Measurements from ENCODE around the gene RPL10L.

The RPL10L gene
- total RNA-seq: 0 reads per million in 3 donors

- DNase-seq: no peak
These were observed at the start of gene RPL10L for GRCh38 chr14:46651526-46652144. Gene RPL10L, minus strand, starts transcription at chr14:46651781. Its CDS starts 45 bp downstream, at chr14:46651736.

GRCh38 chr14:46691819-46692218 lies 40.2 kb upstream of the RPL10L start:
- no peak overlapping the region for H3K27ac ChIP-seq (ENCODE audit: insufficient read depth, low read length, poor library complexity, severe bottlenecking)
- no peaks in the 10 kb centered on the region for H3K4me1 ChIP-seq (ENCODE audit: control insufficient read depth, insufficient read depth, low read length, poor library complexity, severe bottlenecking)
- H3K9me3 ChIP-seq (ENCODE audit: control insufficient read depth, low read length): no peaks in the 10 kb centered on the region
- H3K36me3 ChIP-seq (ENCODE audit: control insufficient read depth, insufficient read depth, low read length): no peaks in the 10 kb centered on the region
- H3K27me3 ChIP-seq (replicated peaks; ENCODE audit: control insufficient read depth, insufficient read depth, low read length, poor library complexity, severe bottlenecking): no peaks in the 10 kb centered on the region
- no peak overlapping the region for H3K4me3 ChIP-seq (ENCODE audit: insufficient read depth, low read depth, low read length, poor library complexity, severe bottlenecking)
- DNase-seq: no peak

More at GRCh38 chr14:46651526-46652144, at the start of gene RPL10L:
- H3K4me1 ChIP-seq (ENCODE audit: control insufficient read depth, insufficient read depth, low read length, poor library complexity, severe bottlenecking): no peaks in the 10 kb centered on the region
- H3K9me3 ChIP-seq (ENCODE audit: control insufficient read depth, low read length): peaks cover 4% of the 10 kb centered on the region
- H3K4me3 ChIP-seq (ENCODE audit: insufficient read depth, low read depth, low read length, poor library complexity, severe bottlenecking): no peak within 1 kb of the TSS
- H3K27ac ChIP-seq (ENCODE audit: insufficient read depth, low read length, poor library complexity, severe bottlenecking): no peak within 1 kb of the TSS
- H3K36me3 ChIP-seq (ENCODE audit: control insufficient read depth, insufficient read depth, low read length): no peaks in the 10 kb centered on the region
- H3K27me3 ChIP-seq (replicated peaks; ENCODE audit: control insufficient read depth, insufficient read depth, low read length, poor library complexity, severe bottlenecking): no peaks in the 10 kb centered on the region

- Histone ChIP-seq H3K9me3 (ENCODE audit: control insufficient read depth, low read length) (no peaks in the 10 kb centered on the region), H3K27ac (ENCODE audit: insufficient read depth, low read length, poor library complexity, severe bottlenecking) (no peak overlapping the region), H3K4me3 (ENCODE audit: insufficient read depth, low read depth, low read length, poor library complexity, severe bottlenecking) (no peak overlapping the region), H3K4me1 (ENCODE audit: control insufficient read depth, insufficient read depth, low read length, poor library complexity, severe bottlenecking) (no peaks in the 10 kb centered on the region), H3K27me3 (replicated peaks; ENCODE audit: control insufficient read depth, insufficient read depth, low read length, poor library complexity, severe bottlenecking) (no peaks in the 10 kb centered on the region), H3K36me3 (ENCODE audit: control insufficient read depth, insufficient read depth, low read length) (no peaks in the 10 kb centered on the region)
- no peak for DNase-seq
These were observed 35.1 kb upstream of the RPL10L start for GRCh38 chr14:46686652-46687051.

- H3K4me3 ChIP-seq (ENCODE audit: insufficient read depth, low read depth, low read length, poor library complexity, severe bottlenecking): no peak overlapping the region
- DNase-seq: no peak
- no peak overlapping the region for H3K27ac ChIP-seq (ENCODE audit: insufficient read depth, low read length, poor library complexity, severe bottlenecking)
- no peaks in the 10 kb centered on the region for H3K4me1 ChIP-seq (ENCODE audit: control insufficient read depth, insufficient read depth, low read length, poor library complexity, severe bottlenecking)
- no peaks in the 10 kb centered on the region for H3K27me3 ChIP-seq (replicated peaks; ENCODE audit: control insufficient read depth, insufficient read depth, low read length, poor library complexity, severe bottlenecking)
- no peaks in the 10 kb centered on the region for H3K9me3 ChIP-seq (ENCODE audit: control insufficient read depth, low read length)
- H3K36me3 ChIP-seq (ENCODE audit: control insufficient read depth, insufficient read depth, low read length): no peaks in the 10 kb centered on the region
These were observed 20.5 kb upstream of the RPL10L start for GRCh38 chr14:46672128-46672527.

GRCh38 chr14:46663382-46663781 lies 11.8 kb upstream of the RPL10L start:
- H3K4me3 ChIP-seq (ENCODE audit: insufficient read depth, low read depth, low read length, poor library complexity, severe bottlenecking): no peak overlapping the region
- H3K9me3 ChIP-seq (ENCODE audit: control insufficient read depth, low read length): no peaks in the 10 kb centered on the region
- H3K27ac ChIP-seq (ENCODE audit: insufficient read depth, low read length, poor library complexity, severe bottlenecking): no peak overlapping the region

GRCh38 chr14:46661728-46662127 lies 10.1 kb upstream of the RPL10L start:
- H3K4me3 ChIP-seq (ENCODE audit: insufficient read depth, low read depth, low read length, poor library complexity, severe bottlenecking): no peak overlapping the region
- no peaks in the 10 kb centered on the region for H3K27me3 ChIP-seq (replicated peaks; ENCODE audit: control insufficient read depth, insufficient read depth, low read length, poor library complexity, severe bottlenecking)
- no peak for DNase-seq
- H3K4me1 ChIP-seq (ENCODE audit: control insufficient read depth, insufficient read depth, low read length, poor library complexity, severe bottlenecking): no peaks in the 10 kb centered on the region
- H3K9me3 ChIP-seq (ENCODE audit: control insufficient read depth, low read length): no peaks in the 10 kb centered on the region
- no peaks in the 10 kb centered on the region for H3K36me3 ChIP-seq (ENCODE audit: control insufficient read depth, insufficient read depth, low read length)
- no peak overlapping the region for H3K27ac ChIP-seq (ENCODE audit: insufficient read depth, low read length, poor library complexity, severe bottlenecking)

More at GRCh38 chr14:46663382-46663781, 11.8 kb upstream of the RPL10L start:
- no peaks in the 10 kb centered on the region for H3K4me1 ChIP-seq (ENCODE audit: control insufficient read depth, insufficient read depth, low read length, poor library complexity, severe bottlenecking)
- no peaks in the 10 kb centered on the region for H3K27me3 ChIP-seq (replicated peaks; ENCODE audit: control insufficient read depth, insufficient read depth, low read length, poor library complexity, severe bottlenecking)
- DNase-seq: no peak
- H3K36me3 ChIP-seq (ENCODE audit: control insufficient read depth, insufficient read depth, low read length): no peaks in the 10 kb centered on the region

GRCh38 chr14:46653031-46653755 lies 1.6 kb upstream of the RPL10L start:
- DNase-seq: no peak
- no peaks in the 10 kb centered on the region for H3K36me3 ChIP-seq (ENCODE audit: control insufficient read depth, insufficient read depth, low read length)
- no peaks in the 10 kb centered on the region for H3K27me3 ChIP-seq (replicated peaks; ENCODE audit: control insufficient read depth, insufficient read depth, low read length, poor library complexity, severe bottlenecking)
- no peaks in the 10 kb centered on the region for H3K4me1 ChIP-seq (ENCODE audit: control insufficient read depth, insufficient read depth, low read length, poor library complexity, severe bottlenecking)
- no peak overlapping the region for H3K4me3 ChIP-seq (ENCODE audit: insufficient read depth, low read depth, low read length, poor library complexity, severe bottlenecking)
- H3K27ac ChIP-seq (ENCODE audit: insufficient read depth, low read length, poor library complexity, severe bottlenecking): no peak overlapping the region
- H3K9me3 ChIP-seq (ENCODE audit: control insufficient read depth, low read length): peaks cover 4% of the 10 kb centered on the region

GRCh38 chr14:46646796-46647195 lies 4.8 kb downstream of the RPL10L start:
- Histone ChIP-seq H3K27ac (ENCODE audit: insufficient read depth, low read length, poor library complexity, severe bottlenecking) (no peak overlapping the region), H3K9me3 (ENCODE audit: control insufficient read depth, low read length) (no peaks in the 10 kb centered on the region), H3K36me3 (ENCODE audit: control insufficient read depth, insufficient read depth, low read length) (no peaks in the 10 kb centered on the region), H3K4me3 (ENCODE audit: insufficient read depth, low read depth, low read length, poor library complexity, severe bottlenecking) (no peak overlapping the region), H3K4me1 (ENCODE audit: control insufficient read depth, insufficient read depth, low read length, poor library complexity, severe bottlenecking) (no peaks in the 10 kb centered on the region), H3K27me3 (replicated peaks; ENCODE audit: control insufficient read depth, insufficient read depth, low read length, poor library complexity, severe bottlenecking) (no peaks in the 10 kb centered on the region)
- no peak for DNase-seq

GRCh38 chr14:46626876-46627275 lies 24.7 kb downstream of the RPL10L start:
- Histone ChIP-seq H3K36me3 (ENCODE audit: control insufficient read depth, insufficient read depth, low read length) (no peaks in the 10 kb centered on the region), H3K4me1 (ENCODE audit: control insufficient read depth, insufficient read depth, low read length, poor library complexity, severe bottlenecking) (no peaks in the 10 kb centered on the region), H3K27me3 (replicated peaks; ENCODE audit: control insufficient read depth, insufficient read depth, low read length, poor library complexity, severe bottlenecking) (no peaks in the 10 kb centered on the region), H3K9me3 (ENCODE audit: control insufficient read depth, low read length) (no peaks in the 10 kb centered on the region), H3K27ac (ENCODE audit: insufficient read depth, low read length, poor library complexity, severe bottlenecking) (no peak overlapping the region), H3K4me3 (ENCODE audit: insufficient read depth, low read depth, low read length, poor library complexity, severe bottlenecking) (no peak overlapping the region)
- no peak for DNase-seq
